HUDEP-2 (cell line): Measurements from ENCODE around the gene ZNF385C.

Experiments used
- DNase-seq, 76 experiments: peaks; one replicate each; lab custom pipeline; 2025; ENCODE audit not compliant: unreplicated experiment in 76 of 76; lab: John Stamatoyannopoulos, UW

Gene ZNF385C

GRCh38 chr17:42000413-42001133, 97.7 kb downstream of the ZNF385C start:
- DNase-seq = no peak

- no peak for DNase-seq
These were observed 99.8 kb downstream of the ZNF385C start for GRCh38 chr17:41998497-41998896.

GRCh38 chr17:41996855-41997164, 101.5 kb downstream of the ZNF385C start:
- DNase-seq = no peak

GRCh38 chr17:41992576-41992975, 105.7 kb downstream of the ZNF385C start:
- DNase-seq = no peak

- DNase-seq = no peak
These were observed 108.4 kb downstream of the ZNF385C start for GRCh38 chr17:41989702-41990419.

GRCh38 chr17:41988418-41988817, 109.9 kb downstream of the ZNF385C start:
- no peak for DNase-seq

- DNase-seq = no peak
These were observed 110.6 kb downstream of the ZNF385C start for GRCh38 chr17:41987642-41988041.

GRCh38 chr17:41986634-41987033, 111.6 kb downstream of the ZNF385C start:
- no peak for DNase-seq

GRCh38 chr17:41985919-41986318, 112.4 kb downstream of the ZNF385C start:
- no peak for DNase-seq

GRCh38 chr17:41984454-41984853, 113.8 kb downstream of the ZNF385C start:
- no peak for DNase-seq

- DNase-seq = no peak
These were observed 116.1 kb downstream of the ZNF385C start for GRCh38 chr17:41982026-41982760.

- no peak for DNase-seq
These were observed 120.3 kb downstream of the ZNF385C start for GRCh38 chr17:41977991-41978390.

GRCh38 chr17:41976142-41976768, 122.0 kb downstream of the ZNF385C start:
- DNase-seq = no peak
